A172 (cell line): Measurements from ENCODE around the gene RNU11. TPM values are rescaled to one million over a fixed set of nuclear protein-coding genes. Genes with fewer than 3 reads are reported as not detected.
"Not testable (repeated sequence)": the region's sequence is repeated elsewhere in the genome, so short reads cannot be mapped to it uniquely, and the experiment has no call there.

Experiments used
- DNase-seq: peaks from one replicate; pipeline ENCODE4 v3.0.0-alpha.2; 2015; ENCODE audit warnings: low spot score
- total RNA-seq: library from RNA; depleted of rRNA; stranded (reverse); fragments of >200 nt; shearing (Covaris generic); gene quantifications from 2 replicates; pipeline ENCODE4 v1.2.3, GENCODE V29; 2014; rRNA removed

Gene RNU11
- total RNA-seq, 1 experiment from 2014 or later: not detected

- no peak for DNase-seq
Measured at GRCh38 chr1:28663871-28664470, 15.6 kb downstream of the RNU11 start.

- no peak for DNase-seq
Measured at GRCh38 chr1:28666806-28667205, 18.4 kb downstream of the RNU11 start.

- DNase-seq: peak; percentile 51
Measured at GRCh38 chr1:28668191-28668955, 20.0 kb downstream of the RNU11 start, which contains the start of gene GMEB1. Gene GMEB1 (plus strand): TSS chr1:28668784. CDS start chr1:28683613, 14,829 bp downstream.

- DNase-seq: peak; percentile 17
Measured at GRCh38 chr1:28668956-28669723, 20.7 kb downstream of the RNU11 start.

GRCh38 chr1:28671254-28671780 lies 22.9 kb downstream of the RNU11 start:
- DNase-seq: no peak

GRCh38 chr1:28672971-28673370 lies 24.6 kb downstream of the RNU11 start:
- not testable (repeated sequence) for DNase-seq

- no peak for DNase-seq
Measured at GRCh38 chr1:28675924-28676257, 27.5 kb downstream of the RNU11 start.

GRCh38 chr1:28680151-28680550 lies 31.8 kb downstream of the RNU11 start:
- no peak for DNase-seq

- DNase-seq: no peak
Measured at GRCh38 chr1:28682840-28683239, 34.4 kb downstream of the RNU11 start.

- no peak for DNase-seq
Measured at GRCh38 chr1:28684937-28685336, 36.5 kb downstream of the RNU11 start.

- DNase-seq: not testable (repeated sequence)
Measured at GRCh38 chr1:28691627-28692026, 43.2 kb downstream of the RNU11 start.

Other genes starting within 250 kb of the RNU11 start
- 20.1 and 28.6 TPM in 2 replicates for gene RCC1, start 142.6 kb upstream of the RNU11 start, total RNA-seq
- 15.2 and 17.1 TPM in 2 replicates for gene TRNAU1AP, start 95.5 kb upstream of the RNU11 start, total RNA-seq
- 0.17 TPM in 1 of 2 replicates, not detected in the other for gene RAB42, start 56.3 kb upstream of the RNU11 start, total RNA-seq
- 15.4 and 17.4 TPM in 2 replicates for gene TAF12, start 5.5 kb upstream of the RNU11 start, total RNA-seq
- 4.3 and 5.0 TPM in 2 replicates for gene GMEB1, start 20.2 kb downstream of the RNU11 start, total RNA-seq
- gene YTHDF2, start 88.3 kb downstream of the RNU11 start, total RNA-seq: 48.2 and 51.3 TPM in 2 replicates
- not detected in 2 replicates for gene OPRD1, start 163.6 kb downstream of the RNU11 start, total RNA-seq